Parathyroid adenoma (tissue), 2 donors: ENCODE measurements around the gene TCF25.

Source experiments
- H2AFZ ChIP-seq: fragments of 300-600 bp; sonication (generic); one replicate; pipeline ENCODE4 v1.7.0; 2017; ENCODE audit warnings: antibody characterized with exemption, mild to moderate bottlenecking
- H3K27ac ChIP-seq: fragments of 300-600 bp; sonication (generic); one replicate; pipeline ENCODE4 v1.7.0; 2017
- H3K27me3 ChIP-seq: fragments of 300-600 bp; sonication (generic); one replicate; pipeline ENCODE4 v1.7.0; 2017; ENCODE audit warnings: low read length; ENCODE audit not compliant: control insufficient read depth, insufficient read depth
- H3K36me3 ChIP-seq: fragments of 300-600 bp; sonication (generic); one replicate; pipeline ENCODE4 v1.7.0; 2017; ENCODE audit warnings: low read length; ENCODE audit not compliant: control insufficient read depth, insufficient read depth
- H3K4me1 ChIP-seq: fragments of 300-600 bp; sonication (generic); one replicate; pipeline ENCODE4 v1.7.0; 2017; ENCODE audit warnings: control low read depth
- H3K4me2 ChIP-seq: fragments of 300-600 bp; sonication (generic); one replicate; pipeline ENCODE4 v1.7.0; 2017; ENCODE audit warnings: low read length
- H3K4me3 ChIP-seq: fragments of 300-600 bp; sonication (generic); one replicate; pipeline ENCODE4 v1.7.0; 2017; ENCODE audit warnings: low read depth, low read length
- H3K79me2 ChIP-seq: fragments of 300-600 bp; sonication (generic); one replicate; pipeline ENCODE4 v1.7.0; 2017; ENCODE audit warnings: control low read depth
- H3K9ac ChIP-seq: fragments of 300-600 bp; sonication (generic); one replicate; pipeline ENCODE4 v1.7.0; 2017; ENCODE audit warnings: mild to moderate bottlenecking
- H3K9me3 ChIP-seq: fragments of 300-600 bp; sonication (generic); one replicate; pipeline ENCODE4 v1.7.0; 2017; ENCODE audit warnings: low read length; ENCODE audit not compliant: control insufficient read depth
- CTCF ChIP-seq: fragments of 300-600 bp; sonication (generic); IDR thresholded peaks from one replicate; pipeline ENCODE4 v1.7.0; 2017; ENCODE audit warnings: antibody characterized with exemption, mild to moderate bottlenecking
- donor health status: primary hyperparathyroidism.

Gene TCF25

GRCh38 chr16:89945654-89946053, 72.3 kb downstream of the TCF25 start:
- TF ChIP-seq CTCF = no peak
- Histone ChIP-seq H3K9ac (no peak overlapping the region), H3K4me3 (no peak overlapping the region)

GRCh38 chr16:89946515-89946914, 73.1 kb downstream of the TCF25 start:
- no peak overlapping the region for H3K27ac ChIP-seq
- no peak overlapping the region for H3K9ac ChIP-seq
- H3K79me2 ChIP-seq = no peaks in the 10 kb centered on the region
- H3K4me3 ChIP-seq = no peak overlapping the region
- no peaks in the 10 kb centered on the region for H3K36me3 ChIP-seq
- TF ChIP-seq CTCF = no peak
- H3K4me1 ChIP-seq = no peaks in the 10 kb centered on the region
- no peak overlapping the region for H3K4me2 ChIP-seq
- H3K9me3 ChIP-seq = no peaks in the 10 kb centered on the region
- H3K27me3 ChIP-seq = no peaks in the 10 kb centered on the region
- no peak overlapping the region for H2AFZ ChIP-seq

More at GRCh38 chr16:89945654-89946053, 72.3 kb downstream of the TCF25 start:
- Histone ChIP-seq H3K4me2 (no peak overlapping the region), H3K36me3 (no peaks in the 10 kb centered on the region), H3K9me3 (no peaks in the 10 kb centered on the region), H3K27ac (no peak overlapping the region), H2AFZ (no peak overlapping the region), H3K4me1 (no peaks in the 10 kb centered on the region), H3K27me3 (no peaks in the 10 kb centered on the region), H3K79me2 (no peaks in the 10 kb centered on the region)

- peak overlapping the region; percentile 50 for H3K4me3 ChIP-seq
- no peaks in the 10 kb centered on the region for H3K36me3 ChIP-seq
- H3K9ac ChIP-seq = no peak overlapping the region
- H2AFZ ChIP-seq = peak overlapping the region; percentile 13
- no peak for TF ChIP-seq CTCF
- no peaks in the 10 kb centered on the region for H3K27me3 ChIP-seq
- H3K27ac ChIP-seq = no peak overlapping the region
- no peaks in the 10 kb centered on the region for H3K79me2 ChIP-seq
- H3K4me2 ChIP-seq = peak overlapping the region; percentile 61
- H3K4me1 ChIP-seq = no peaks in the 10 kb centered on the region
- H3K9me3 ChIP-seq = no peaks in the 10 kb centered on the region
These were observed 75.8 kb downstream of the TCF25 start for GRCh38 chr16:89949121-89949742.

- Histone ChIP-seq H3K4me2 (no peak overlapping the region), H3K9me3 (no peaks in the 10 kb centered on the region), H3K27ac (no peak overlapping the region), H3K27me3 (no peaks in the 10 kb centered on the region), H3K9ac (no peak overlapping the region), H3K36me3 (no peaks in the 10 kb centered on the region), H2AFZ (no peak overlapping the region), H3K4me3 (no peak overlapping the region), H3K79me2 (no peaks in the 10 kb centered on the region), H3K4me1 (no peaks in the 10 kb centered on the region)
- TF ChIP-seq CTCF = no peak
These were observed 76.4 kb downstream of the TCF25 start for GRCh38 chr16:89949756-89950155.

- H3K4me1 ChIP-seq = no peaks in the 10 kb centered on the region
- H3K36me3 ChIP-seq = no peaks in the 10 kb centered on the region
- TF ChIP-seq CTCF = no peak
- H3K4me3 ChIP-seq = no peak overlapping the region
- no peaks in the 10 kb centered on the region for H3K9me3 ChIP-seq
- no peaks in the 10 kb centered on the region for H3K79me2 ChIP-seq
- H3K9ac ChIP-seq = no peak overlapping the region
- no peak overlapping the region for H2AFZ ChIP-seq
- no peak overlapping the region for H3K4me2 ChIP-seq
- H3K27me3 ChIP-seq = no peaks in the 10 kb centered on the region
- H3K27ac ChIP-seq = no peak overlapping the region
These were observed 78.1 kb downstream of the TCF25 start for GRCh38 chr16:89951509-89951908.
